Fibroblast of pulmonary artery (primary cell): ENCODE data around the gene GALNT5.

Experiments used
- DNase-seq: peaks from one replicate; pipeline ENCODE4 v3.0.0-alpha.2; 2010; ENCODE audit warnings: low read depth
- H3K4me3 ChIP-seq: replicated peaks from 2 replicates; pipeline ENCODE4 v1.5.1; 2011; ENCODE audit warnings: low read depth, mild to moderate bottlenecking, control low read depth, low read length, moderate library complexity
- TF ChIP-seq, protein P1 (sequence below): IDR thresholded peaks from 2 replicates; pipeline ENCODE4 v1.5.1; 2011; ENCODE audit warnings: mild to moderate bottlenecking, control low read depth, low read length, inconsistent platforms; ENCODE audit errors: missing control alignments

GALNT5 gene

DNA sequence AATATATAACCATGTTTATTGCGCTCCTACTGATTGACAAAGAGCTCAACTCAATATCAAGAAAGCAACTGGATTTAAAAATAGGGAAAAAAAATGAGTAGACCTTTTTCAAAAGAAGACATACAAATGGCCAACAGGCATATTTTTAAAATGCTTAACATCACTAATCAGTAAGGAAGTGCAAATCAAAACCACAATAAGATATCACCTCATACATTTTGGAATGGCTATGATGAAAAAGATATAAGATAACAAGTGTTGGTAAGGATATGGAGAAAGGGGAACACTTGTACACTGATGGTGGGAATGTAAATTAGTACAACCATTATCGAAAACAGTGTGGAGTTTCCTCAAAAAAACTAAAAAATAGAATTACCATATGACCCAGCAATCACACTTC is 5.6 kb upstream of the GALNT5 start:
- no peak overlapping the region for H3K4me3 ChIP-seq
- DNase-seq: no peak
- TF ChIP-seq, protein P1, sequence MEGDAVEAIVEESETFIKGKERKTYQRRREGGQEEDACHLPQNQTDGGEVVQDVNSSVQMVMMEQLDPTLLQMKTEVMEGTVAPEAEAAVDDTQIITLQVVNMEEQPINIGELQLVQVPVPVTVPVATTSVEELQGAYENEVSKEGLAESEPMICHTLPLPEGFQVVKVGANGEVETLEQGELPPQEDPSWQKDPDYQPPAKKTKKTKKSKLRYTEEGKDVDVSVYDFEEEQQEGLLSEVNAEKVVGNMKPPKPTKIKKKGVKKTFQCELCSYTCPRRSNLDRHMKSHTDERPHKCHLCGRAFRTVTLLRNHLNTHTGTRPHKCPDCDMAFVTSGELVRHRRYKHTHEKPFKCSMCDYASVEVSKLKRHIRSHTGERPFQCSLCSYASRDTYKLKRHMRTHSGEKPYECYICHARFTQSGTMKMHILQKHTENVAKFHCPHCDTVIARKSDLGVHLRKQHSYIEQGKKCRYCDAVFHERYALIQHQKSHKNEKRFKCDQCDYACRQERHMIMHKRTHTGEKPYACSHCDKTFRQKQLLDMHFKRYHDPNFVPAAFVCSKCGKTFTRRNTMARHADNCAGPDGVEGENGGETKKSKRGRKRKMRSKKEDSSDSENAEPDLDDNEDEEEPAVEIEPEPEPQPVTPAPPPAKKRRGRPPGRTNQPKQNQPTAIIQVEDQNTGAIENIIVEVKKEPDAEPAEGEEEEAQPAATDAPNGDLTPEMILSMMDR: no peak

DNA sequence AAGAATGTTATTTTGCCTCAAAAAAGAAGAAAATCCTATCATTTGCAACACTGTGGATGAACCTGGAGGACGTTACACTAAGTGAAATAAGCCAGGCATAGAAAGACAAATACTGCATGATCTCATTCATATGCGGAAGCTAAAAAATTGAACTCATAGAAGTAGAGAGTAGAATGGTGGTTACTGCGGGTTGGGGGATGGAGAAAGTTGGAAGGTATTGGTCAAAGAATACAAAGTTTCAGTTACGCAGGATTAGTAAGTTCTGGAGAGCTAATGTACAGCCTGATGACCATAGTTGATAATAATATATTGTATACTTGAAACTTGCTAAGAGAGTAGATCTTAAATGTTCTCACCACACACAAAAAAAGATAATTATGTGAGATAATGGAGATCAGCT is 5.0 kb upstream of the GALNT5 start:
- TF ChIP-seq, protein P1: no peak
- DNase-seq: no peak
- no peak overlapping the region for H3K4me3 ChIP-seq

DNA sequence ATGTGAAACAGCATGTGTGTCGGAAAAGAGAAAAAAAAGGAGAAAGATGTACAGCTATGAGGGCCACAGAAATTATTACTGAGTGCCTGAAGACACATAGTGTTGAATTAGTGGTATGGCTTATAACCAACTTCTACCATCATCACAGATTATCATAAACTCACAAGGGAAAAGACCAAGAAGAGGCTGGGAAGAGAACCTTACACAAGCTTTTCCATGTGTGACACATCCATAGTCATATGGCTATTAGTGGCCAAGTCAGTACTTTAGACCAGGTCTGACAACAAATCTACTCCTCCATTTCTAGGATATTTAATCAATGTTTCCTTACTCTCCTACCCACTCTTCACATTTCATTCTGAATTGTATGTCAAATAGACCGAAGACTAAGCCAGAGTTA is 3.5 kb upstream of the GALNT5 start:
- no peak for DNase-seq
- TF ChIP-seq, protein P1: no peak
- no peak overlapping the region for H3K4me3 ChIP-seq

DNA sequence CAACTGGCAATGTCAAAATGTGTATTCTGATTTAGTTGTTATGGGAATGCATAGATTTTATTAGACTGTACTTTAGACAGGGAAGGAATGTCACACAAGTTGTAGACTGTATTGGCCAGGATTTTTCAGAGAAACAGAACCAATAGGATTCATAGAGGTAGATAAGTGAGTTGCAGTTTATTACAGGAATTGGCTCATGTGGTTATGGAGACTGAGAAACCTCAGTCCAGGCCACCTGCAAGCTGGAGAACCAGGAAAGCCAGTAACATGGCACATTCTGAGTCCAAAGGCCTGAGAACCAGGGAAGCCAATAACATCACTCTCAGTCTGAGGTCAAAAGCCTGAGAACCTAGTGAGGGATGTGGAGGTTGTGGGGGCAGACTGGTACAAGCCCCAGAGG is 1.8 kb upstream of the GALNT5 start:
- TF ChIP-seq, protein P1: no peak
- DNase-seq: no peak
- H3K4me3 ChIP-seq: no peak overlapping the region

DNA sequence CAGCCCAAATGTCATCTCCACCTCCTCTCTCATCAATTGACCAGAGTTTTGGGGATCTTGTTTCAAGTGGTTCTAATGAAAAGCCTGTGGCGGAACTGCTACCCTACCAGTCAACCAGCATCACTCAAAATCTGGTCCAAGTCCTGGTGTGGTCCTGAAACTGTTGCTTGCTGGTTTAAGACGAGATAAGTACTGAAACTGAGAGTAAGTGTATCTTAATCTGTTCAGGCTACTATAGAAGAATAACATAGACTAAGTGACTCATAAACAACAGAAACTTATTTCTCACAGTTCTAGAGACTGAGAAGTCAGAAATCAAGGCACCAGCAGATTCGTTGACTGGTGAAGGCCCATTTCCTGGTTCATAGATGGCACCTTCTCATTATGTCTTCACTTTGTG is 879 bp upstream of the GALNT5 start:
- no peak for DNase-seq
- H3K4me3 ChIP-seq: no peak overlapping the region
- TF ChIP-seq, protein P1: no peak

DNA sequence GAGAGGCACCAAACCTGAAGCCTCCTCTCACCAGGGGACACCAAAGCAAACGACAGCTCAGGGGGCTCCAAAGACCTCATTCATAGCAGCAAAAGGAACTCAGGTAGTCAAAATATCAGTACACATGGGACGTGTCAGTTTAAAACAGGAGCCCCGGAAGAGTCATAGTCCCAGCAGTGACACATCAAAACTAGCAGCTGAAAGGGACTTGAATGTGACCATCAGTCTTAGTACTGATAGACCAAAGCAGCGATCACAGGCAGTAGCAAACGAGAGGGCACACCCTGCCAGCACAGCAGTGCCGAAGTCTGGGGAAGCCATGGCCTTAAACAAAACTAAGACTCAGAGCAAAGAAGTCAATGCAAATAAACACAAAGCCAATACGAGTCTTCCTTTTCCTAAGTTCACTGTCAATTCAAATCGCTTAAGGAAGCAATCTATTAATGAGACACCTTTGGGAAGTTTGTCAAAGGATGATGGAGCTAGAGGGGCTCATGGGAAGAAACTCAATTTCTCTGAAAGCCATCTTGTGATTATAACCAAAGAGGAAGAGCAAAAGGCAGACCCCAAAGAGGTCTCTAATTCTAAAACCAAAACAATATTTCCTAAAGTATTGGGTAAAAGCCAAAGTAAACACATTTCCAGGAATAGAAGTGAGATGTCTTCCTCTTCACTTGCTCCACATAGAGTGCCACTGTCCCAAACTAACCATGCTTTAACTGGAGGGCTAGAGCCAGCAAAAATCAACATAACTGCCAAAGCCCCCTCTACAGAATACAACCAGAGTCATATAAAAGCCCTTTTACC is 1.2 kb downstream of the GALNT5 start:
- TF ChIP-seq, protein P1: no peak
- DNase-seq: no peak
- H3K4me3 ChIP-seq: no peak overlapping the region

DNA sequence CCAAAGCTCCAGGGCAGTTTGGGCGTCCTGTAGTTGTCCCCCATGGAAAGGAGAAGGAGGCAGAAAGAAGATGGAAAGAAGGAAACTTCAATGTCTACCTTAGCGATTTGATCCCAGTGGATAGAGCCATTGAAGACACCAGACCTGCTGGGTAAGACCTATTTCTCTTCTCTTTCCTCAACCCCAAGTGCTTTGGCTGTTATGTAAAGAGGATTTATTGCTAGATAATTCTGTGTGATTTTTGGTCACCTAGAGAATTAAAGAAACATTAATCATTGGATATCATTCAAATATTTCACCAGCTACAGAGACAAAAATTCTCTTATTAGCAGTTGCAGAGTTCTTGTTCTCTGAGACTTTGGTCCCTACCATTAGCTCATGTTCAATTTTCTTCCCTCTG is 1.9 kb downstream of the GALNT5 start:
- TF ChIP-seq, protein P1: no peak

More for the DNA sequence above, 1.9 kb downstream of the GALNT5 start:
- DNase-seq: no peak
- H3K4me3 ChIP-seq: no peak overlapping the region
